Suprapubic skin (tissue), 4 donors: Measurements from ENCODE around the gene NSUN7.

Source experiments
- CTCF ChIP-seq, 2 donors: fragments of 200-600 bp in 1 of 2; fragments of 450-650 bp in 1 of 2; sonication (generic) in 1 of 2; IDR thresholded peaks; one replicate each; pipeline ENCODE4 v1.5.1; 2016 to 2019; ENCODE audit warnings: antibody characterized with exemption in 2 of 2, mild to moderate bottlenecking in 1 of 2, moderate library complexity in 1 of 2
- EP300 ChIP-seq: sonication (generic); formaldehyde crosslinking; IDR thresholded peaks from one replicate; pipeline ENCODE4 v1.6.1; 2017; ENCODE audit warnings: antibody characterized with exemption
- POLR2A ChIP-seq, 2 donors: fragments of 450-650 bp; IDR thresholded peaks; one replicate each; pipeline ENCODE4 v1.6.1; 2017; ENCODE audit warnings: antibody characterized with exemption in 2 of 2, mild to moderate bottlenecking in 2 of 2, moderate library complexity in 2 of 2
- POLR2AphosphoS5 ChIP-seq, 3 donors: sonication (generic); formaldehyde crosslinking; IDR thresholded peaks; one replicate each; pipeline ENCODE4 v1.6.1; 2017; ENCODE audit warnings: antibody characterized with exemption in 3 of 3

GRCh38 chr4:40856840-40857362 is 107.1 kb downstream of the NSUN7 start:
- no peak for TF ChIP-seq CTCF (IDR thresholded peaks at IDR 0.05)
- TF ChIP-seq POLR2AphosphoS5 (IDR thresholded peaks at IDR 0.05) = no peak
- TF ChIP-seq POLR2A (IDR thresholded peaks at IDR 0.05) = no peak
- no peak for TF ChIP-seq EP300
